GM23248 (cell line): ENCODE measurements around the gene MVD.

Source experiments
- EZH2 ChIP-seq: fragments of 200-600 bp; sonication (generic); IDR thresholded peaks from 2 replicates; pipeline ENCODE4 v1.6.1; 2018; ENCODE audit warnings: antibody characterized with exemption, mild to moderate bottlenecking; ENCODE audit not compliant: insufficient read depth, poor library complexity, severe bottlenecking
- EZH2phosphoT487 ChIP-seq: fragments of 200-600 bp; sonication (generic); IDR thresholded peaks from 2 replicates; pipeline ENCODE4 v1.6.1; 2018; ENCODE audit warnings: antibody characterized with exemption, moderate library complexity, mild to moderate bottlenecking, low read depth; ENCODE audit not compliant: insufficient read depth

DNA sequence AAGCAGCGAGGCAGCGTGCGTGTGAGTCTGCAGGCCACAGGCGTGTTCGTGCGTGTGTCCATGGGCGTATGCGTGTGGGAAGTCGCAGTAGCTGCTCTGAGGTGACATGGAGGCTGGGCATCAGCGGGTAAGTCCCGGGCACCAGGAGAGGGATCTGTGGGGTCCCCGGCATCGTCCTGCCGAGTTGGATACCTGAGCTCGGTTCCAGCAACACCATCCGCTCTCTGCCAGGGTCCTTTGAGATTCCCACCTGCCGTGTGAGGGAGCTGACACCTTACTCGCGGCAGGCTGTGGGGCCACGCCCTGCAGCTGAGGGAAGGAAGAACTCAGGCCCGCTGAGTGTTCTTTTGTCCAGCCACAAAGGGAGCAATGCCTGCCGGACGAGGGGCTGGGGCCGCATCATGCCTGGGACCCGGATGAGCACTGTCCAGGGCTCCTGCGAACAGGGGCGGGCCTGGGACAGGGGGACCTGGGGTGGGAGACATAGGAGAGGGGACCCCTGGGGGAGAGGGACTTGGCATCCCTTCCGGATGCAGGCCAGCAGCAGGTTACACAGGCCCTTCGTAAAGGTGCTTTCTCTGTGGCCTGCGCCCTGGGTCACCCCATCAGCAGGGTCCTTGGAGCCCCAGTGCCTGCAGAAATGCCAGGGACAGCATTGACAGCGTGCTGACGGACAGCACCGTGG lies 28.4 kb upstream of the MVD start:
- TF ChIP-seq EZH2 (no peak), EZH2phosphoT487 (no peak)
